Small intestine (tissue), 7 donors: ENCODE measurements around the gene BAIAP2. TPM values are rescaled to one million over a fixed set of nuclear protein-coding genes. Genes with fewer than 3 reads are reported as not detected.
A peak's percentile ranks its signal among the peaks of the same experiment; 100 is the strongest.

Source experiments
- DNase-seq, 2 donors: peaks; one replicate each; pipeline versions ENCODE4 v3.0.0 to v3.0.0-alpha.2; 2013
- FAIRE-seq: peaks from 2 replicates; lab custom pipeline; 2012; peaks lifted over from hg19 to GRCh38; lab: Jason Lieb, UNC
- H3K27ac ChIP-seq, 3 donors: one replicate each; pipeline ENCODE4 v1.5.1; 2013; ENCODE audit warnings: low read length in 2 of 3, mild to moderate bottlenecking in 2 of 3, control low read depth in 1 of 3, inconsistent platforms in 1 of 3, low read depth in 1 of 3, moderate library complexity in 1 of 3
- H3K27me3 ChIP-seq, 3 donors: one replicate each; pipeline ENCODE4 v1.6.1; 2013; ENCODE audit warnings: low read length in 3 of 3, inconsistent platforms in 1 of 3; ENCODE audit not compliant: control insufficient read depth in 3 of 3, insufficient read depth in 3 of 3
- H3K36me3 ChIP-seq, 3 donors: one replicate each; pipeline ENCODE4 v1.6.1; 2013; ENCODE audit warnings: low read length in 3 of 3, inconsistent platforms in 1 of 3, low read depth in 1 of 3, mild to moderate bottlenecking in 1 of 3, moderate library complexity in 1 of 3; ENCODE audit not compliant: control insufficient read depth in 3 of 3, insufficient read depth in 2 of 3
- H3K4me1 ChIP-seq, 3 donors: one replicate each; pipeline ENCODE4 v1.6.1; 2013; ENCODE audit warnings: low read length in 2 of 3, inconsistent platforms in 1 of 3, low read depth in 1 of 3, mild to moderate bottlenecking in 1 of 3, moderate library complexity in 1 of 3; ENCODE audit not compliant: control insufficient read depth in 3 of 3, insufficient read depth in 2 of 3
- H3K4me3 ChIP-seq, 3 donors: one replicate each; pipeline ENCODE4 v1.5.1; 2013; ENCODE audit warnings: low read length in 3 of 3, control low read depth in 1 of 3, inconsistent platforms in 1 of 3, low read depth in 1 of 3, mild to moderate bottlenecking in 1 of 3, moderate library complexity in 1 of 3
- H3K9me3 ChIP-seq, 2 donors: one replicate each; pipeline ENCODE4 v1.6.1; 2013; ENCODE audit warnings: low read depth in 1 of 2, low read length in 1 of 2; ENCODE audit not compliant: control insufficient read depth in 2 of 2, insufficient read depth in 1 of 2
- WGBS, 3 donors: extraction: QIAGEN DNeasy Blood & Tissue Kit; methylation state at CpG; one replicate each; pipeline ENCODE4 v1.1.7; 2013; 5-methylcytosine and 5-hydroxymethylcytosine counted together
- polyA plus RNA-seq, 4 donors: library from polyadenylated mRNA; stranded (reverse) in 3 of 4; unstranded in 1 of 4; fragments of 200-250 nt in 3 of 4; fragments of 120-200 nt in 1 of 4; gene quantifications; one replicate each; pipeline versions ENCODE4 v1.2.1 to v1.2.3, GENCODE V29; 2013
- donor health status: healthy with polysubstance abuse.
- donor health status: control.
- donor health status: control.
- donor health status: Bipolar disorder and iron deficiency.
- donor health status: healthy.

The BAIAP2 gene
- polyA plus RNA-seq, 4 donors, result 1.8 to 14.5 (median 7.5) TPM

- FAIRE-seq, result no peak
These were observed 48.3 kb downstream of the BAIAP2 start for GRCh38 chr17:81083125-81083765.

GRCh38 chr17:81084680-81085419 is 49.9 kb downstream of the BAIAP2 start:
- Histone ChIP-seq H3K27me3 (no peaks in the 10 kb centered on the region), H3K27ac (no peak overlapping the region), H3K36me3 (peaks cover 0 to 49% (median 3%) of the 10 kb centered on the region in 3 donors), H3K4me1 (peaks cover 0 to 6% (median 2%) of the 10 kb centered on the region in 3 donors), H3K9me3 (no peaks in the 10 kb centered on the region), H3K4me3 (no peak overlapping the region)
- DNase-seq, result no peak
- WGBS, 3 donors, result 82 to 83% (median 83%) methylated on average over 26 of the region's 26 CpGs
- FAIRE-seq, result no peak

More at GRCh38 chr17:81083125-81083765, 48.3 kb downstream of the BAIAP2 start:
- peak overlapping the region in 1 of 3 donors; percentile 6 for H3K27ac ChIP-seq
- H3K27me3 ChIP-seq, result no peaks in the 10 kb centered on the region
- H3K4me1 ChIP-seq, result peaks cover 0 to 6% (median 2%) of the 10 kb centered on the region in 3 donors
- WGBS, 3 donors, result 66 to 87% (median 83%) methylated on average over 27 of the region's 27 CpGs
- H3K9me3 ChIP-seq, result no peaks in the 10 kb centered on the region
- peaks cover 0 to 43% (median 3%) of the 10 kb centered on the region in 3 donors for H3K36me3 ChIP-seq
- peak in 1 of 2 donors; percentile 16 for DNase-seq
- H3K4me3 ChIP-seq, result no peak overlapping the region

- peaks cover 0 to 51% (median 3%) of the 10 kb centered on the region in 3 donors for H3K36me3 ChIP-seq
- 79 to 85% (median 84%) methylated on average over 20 of the region's 20 CpGs for WGBS, 3 donors
- H3K4me1 ChIP-seq, result peaks cover 0 to 8% (median 2%) of the 10 kb centered on the region in 3 donors
- FAIRE-seq, result no peak
- H3K9me3 ChIP-seq, result no peaks in the 10 kb centered on the region
- no peaks in the 10 kb centered on the region for H3K27me3 ChIP-seq
- no peak overlapping the region for H3K27ac ChIP-seq
- H3K4me3 ChIP-seq, result no peak overlapping the region
- DNase-seq, result no peak
These were observed 50.5 kb downstream of the BAIAP2 start for GRCh38 chr17:81085420-81085911.

- Histone ChIP-seq H3K36me3 (peaks cover 0 to 49% (median 3%) of the 10 kb centered on the region in 3 donors), H3K27me3 (no peaks in the 10 kb centered on the region), H3K4me3 (no peak overlapping the region), H3K27ac (no peak overlapping the region), H3K4me1 (peaks cover 0 to 11% (median 2%) of the 10 kb centered on the region in 3 donors), H3K9me3 (no peaks in the 10 kb centered on the region)
- WGBS, 3 donors, result 60 to 81% (median 79%) methylated on average over 32 of the region's 32 CpGs
- DNase-seq (peak in 1 of 2 donors; percentile 23), FAIRE-seq (no peak)
These were observed 52.0 kb downstream of the BAIAP2 start for GRCh38 chr17:81086789-81087551.

GRCh38 chr17:81090361-81091136 is 55.6 kb downstream of the BAIAP2 start:
- Histone ChIP-seq H3K4me3 (no peak overlapping the region), H3K27me3 (peaks cover 0 to 2% (median 0%) of the 10 kb centered on the region in 3 donors), H3K9me3 (no peaks in the 10 kb centered on the region), H3K4me1 (peaks cover 0 to 19% (median 4%) of the 10 kb centered on the region in 3 donors), H3K27ac (no peak overlapping the region), H3K36me3 (peaks cover 0 to 41% (median 3%) of the 10 kb centered on the region in 3 donors)
- 71 to 82% (median 76%) methylated on average over 18 to 26 of the region's 26 CpGs for WGBS, 3 donors
- FAIRE-seq, result no peak
- peak; percentile 27 to 60 for DNase-seq

- Histone ChIP-seq H3K4me3 (no peak overlapping the region), H3K9me3 (no peaks in the 10 kb centered on the region), H3K27ac (no peak overlapping the region), H3K27me3 (peaks cover 0 to 2% (median 0%) of the 10 kb centered on the region in 3 donors), H3K36me3 (peaks cover 0 to 39% (median 3%) of the 10 kb centered on the region in 3 donors), H3K4me1 (peaks cover 0 to 19% (median 7%) of the 10 kb centered on the region in 3 donors)
- 89 to 95% (median 90%) methylated on average over 9 of the region's 9 CpGs for WGBS, 3 donors
- DNase-seq, result no peak
- FAIRE-seq, result no peak
These were observed 56.2 kb downstream of the BAIAP2 start for GRCh38 chr17:81091154-81091553.

GRCh38 chr17:81091774-81092517 is 57.0 kb downstream of the BAIAP2 start:
- Histone ChIP-seq H3K9me3 (no peaks in the 10 kb centered on the region), H3K36me3 (peaks cover 0 to 31% (median under 1%) of the 10 kb centered on the region in 3 donors), H3K4me1 (peaks cover 0 to 20% (median 7%) of the 10 kb centered on the region in 3 donors), H3K27ac (no peak overlapping the region), H3K4me3 (no peak overlapping the region), H3K27me3 (peaks cover 0 to 2% (median 0%) of the 10 kb centered on the region in 3 donors)
- FAIRE-seq, result no peak
- WGBS, 3 donors, result 88 to 92% (median 91%) methylated on average over 23 of the region's 23 CpGs
- no peak for DNase-seq
